ENCODE results near the gene C19orf25.
"Not testable (repeated sequence)": the region's sequence is repeated elsewhere in the genome, so short reads cannot be mapped to it uniquely, and the experiment has no call there.

The C19orf25 gene

GRCh38 chr19:1512671-1513498 is 33.9 kb upstream of the C19orf25 start, which contains the start of gene ADAMTSL5:
TSS of gene ADAMTSL5 (minus strand) at chr19:1513019. CDS start at chr19:1510943, 2,076 bp downstream.
- no peak for DNase-seq (ENCODE audit: low read depth, low spot score)

GRCh38 chr19:1511318-1512317 is 32.6 kb upstream of the C19orf25 start:
- DNase-seq (ENCODE audit: low read depth, low spot score), result no peak

- no peak for DNase-seq (ENCODE audit: low read depth, low spot score)
Measured at GRCh38 chr19:1510807-1511206, 31.8 kb upstream of the C19orf25 start.

GRCh38 chr19:1510442-1510806 is 31.4 kb upstream of the C19orf25 start:
- DNase-seq (ENCODE audit: low read depth, low spot score), result no peak

GRCh38 chr19:1509602-1510441 is 30.8 kb upstream of the C19orf25 start:
- DNase-seq (ENCODE audit: low read depth, low spot score), result no peak

- DNase-seq (ENCODE audit: low read depth, low spot score), result no peak
Measured at GRCh38 chr19:1508507-1508856, 29.5 kb upstream of the C19orf25 start.

- peak; percentile 80 for DNase-seq (ENCODE audit: low read depth, low spot score)
Measured at GRCh38 chr19:1507763-1508506, 28.9 kb upstream of the C19orf25 start.

GRCh38 chr19:1507192-1507660 is 28.2 kb upstream of the C19orf25 start:
- DNase-seq (ENCODE audit: low read depth, low spot score), result no peak

- no peak for DNase-seq (ENCODE audit: low read depth, low spot score)
Measured at GRCh38 chr19:1505991-1506881, 27.2 kb upstream of the C19orf25 start.

GRCh38 chr19:1505012-1505411 is 26.0 kb upstream of the C19orf25 start:
- DNase-seq (ENCODE audit: low read depth, low spot score), result no peak

GRCh38 chr19:1503925-1504773 is 25.1 kb upstream of the C19orf25 start:
- DNase-seq (ENCODE audit: low read depth, low spot score), result no peak

- DNase-seq (ENCODE audit: low read depth, low spot score), result no peak
Measured at GRCh38 chr19:1503089-1503924, 24.3 kb upstream of the C19orf25 start.

GRCh38 chr19:1502433-1503088 is 23.5 kb upstream of the C19orf25 start:
- DNase-seq (ENCODE audit: low read depth, low spot score), result no peak

GRCh38 chr19:1501200-1501595 is 22.2 kb upstream of the C19orf25 start:
- no peak for DNase-seq (ENCODE audit: low read depth, low spot score)

GRCh38 chr19:1499231-1499630 is 20.2 kb upstream of the C19orf25 start:
- DNase-seq (ENCODE audit: low read depth, low spot score), result not testable (repeated sequence)

- DNase-seq (ENCODE audit: low read depth, low spot score), result no peak
Measured at GRCh38 chr19:1497578-1498235, 18.7 kb upstream of the C19orf25 start.
